Mucosa of rectum (tissue), 2 donors: ENCODE measurements around the gene GAS6.
"Not testable (repeated sequence)": the region's sequence is repeated elsewhere in the genome, so short reads cannot be mapped to it uniquely, and the experiment has no call there.

Experiments used
- H3K27ac ChIP-seq, 2 donors: one replicate each; pipeline ENCODE4 v1.7.0; 2013; ENCODE audit warnings: inconsistent platforms in 2 of 2, low read depth in 2 of 2, low read length in 2 of 2
- H3K27me3 ChIP-seq, 2 donors: one replicate each; pipeline ENCODE4 v1.7.0; 2013; ENCODE audit warnings: low read length in 2 of 2; ENCODE audit not compliant: control insufficient read depth in 2 of 2, insufficient read depth in 2 of 2
- H3K36me3 ChIP-seq, 2 donors: one replicate each; pipeline ENCODE4 v1.7.0; 2013; ENCODE audit warnings: low read length in 2 of 2; ENCODE audit not compliant: control insufficient read depth in 2 of 2, insufficient read depth in 2 of 2
- H3K4me1 ChIP-seq, 2 donors: one replicate each; pipeline ENCODE4 v1.7.0; 2013; ENCODE audit warnings: low read length in 2 of 2, mild to moderate bottlenecking in 1 of 2; ENCODE audit not compliant: control insufficient read depth in 2 of 2, insufficient read depth in 2 of 2
- H3K4me3 ChIP-seq, 2 donors: one replicate each; pipeline ENCODE4 v1.7.0; 2013; ENCODE audit warnings: low read length in 2 of 2
- H3K9ac ChIP-seq, 2 donors: one replicate each; pipeline ENCODE4 v1.7.0; 2013; ENCODE audit warnings: low read length in 2 of 2, low read depth in 1 of 2, mild to moderate bottlenecking in 1 of 2
- H3K9me3 ChIP-seq, 2 donors: one replicate each; pipeline ENCODE4 v1.7.0; 2013; ENCODE audit warnings: low read length in 2 of 2; ENCODE audit not compliant: control insufficient read depth in 2 of 2
- donor health status: healthy.
- donor health status: Normal muscosa, but diverticular disease.

Gene GAS6

DNA sequence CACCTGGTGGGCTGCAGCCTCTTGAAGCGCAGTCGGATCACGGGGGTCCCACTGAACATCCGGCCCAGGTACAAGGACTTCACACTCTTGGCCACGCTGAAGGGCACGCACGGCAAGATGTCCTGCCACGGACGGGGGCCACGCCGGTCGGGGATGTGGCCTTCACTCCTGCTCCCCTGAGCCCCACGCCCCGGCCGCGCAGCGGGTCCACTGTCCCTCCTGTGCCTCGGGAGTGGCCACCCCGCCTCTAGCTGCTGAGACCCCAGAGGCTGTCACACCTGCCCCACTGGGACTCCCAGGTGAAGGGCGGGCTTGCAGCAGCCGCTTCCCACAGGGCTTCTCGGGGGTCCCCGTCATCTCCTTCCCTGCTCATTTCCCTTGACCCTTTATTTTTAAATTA is 31.2 kb downstream of the GAS6 start:
- Histone ChIP-seq H3K36me3 (peaks cover 25 to 30% of the 10 kb centered on the region in 2 donors), H3K9ac (no peak overlapping the region), H3K9me3 (no peaks in the 10 kb centered on the region), H3K4me3 (no peak overlapping the region), H3K27me3 (no peaks in the 10 kb centered on the region), H3K4me1 (peaks cover 6 to 9% of the 10 kb centered on the region in 2 donors), H3K27ac (no peak overlapping the region)

DNA sequence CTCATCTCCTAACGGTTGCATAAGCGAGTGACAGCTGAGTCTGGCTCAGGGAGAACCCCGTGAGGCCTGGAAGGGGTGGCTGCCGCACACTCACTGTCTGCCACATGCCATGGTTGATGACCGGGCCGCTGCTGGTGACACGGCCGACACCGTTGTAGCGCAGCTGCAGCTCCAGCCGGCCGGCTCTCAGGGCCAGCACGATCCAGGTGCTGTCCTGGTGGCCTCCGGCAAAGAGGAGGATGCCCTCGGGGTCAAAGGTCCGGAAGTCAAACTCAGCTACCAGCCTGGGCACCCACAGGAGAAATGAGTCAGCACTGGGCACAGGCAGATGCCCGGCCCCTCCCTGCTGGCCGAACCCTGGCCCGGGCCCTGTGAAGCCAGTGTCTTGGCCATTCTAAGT is 31.7 kb downstream of the GAS6 start:
- H3K9me3 ChIP-seq, result no peaks in the 10 kb centered on the region
- no peak overlapping the region for H3K27ac ChIP-seq
- no peak overlapping the region for H3K4me3 ChIP-seq
- peaks cover 3 to 4% of the 10 kb centered on the region in 2 donors for H3K4me1 ChIP-seq
- no peaks in the 10 kb centered on the region for H3K27me3 ChIP-seq
- H3K9ac ChIP-seq, result no peak overlapping the region
- peaks cover 29 to 34% of the 10 kb centered on the region in 2 donors for H3K36me3 ChIP-seq

DNA sequence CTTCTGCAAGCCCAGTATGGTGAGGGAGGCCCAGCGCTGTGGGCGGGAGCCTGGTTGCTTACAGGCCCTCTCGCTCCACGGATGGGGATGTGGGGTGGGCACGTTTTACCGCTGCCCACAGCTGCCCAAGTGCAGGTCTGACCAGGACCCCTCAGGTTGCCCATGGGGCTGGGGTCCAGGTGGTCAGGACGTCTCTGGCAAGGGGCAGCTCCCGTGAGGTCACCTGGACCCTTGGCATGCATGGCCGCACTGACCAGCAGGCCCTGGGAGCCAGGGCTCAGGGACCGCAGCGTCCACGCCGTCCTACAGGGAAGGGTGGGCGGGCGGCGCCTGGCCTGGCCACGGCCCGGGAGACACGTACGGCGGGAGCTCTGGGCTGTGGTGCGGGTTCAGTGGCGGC is 32.8 kb downstream of the GAS6 start:
- Histone ChIP-seq H3K9me3 (no peaks in the 10 kb centered on the region), H3K36me3 (peaks cover 36 to 37% of the 10 kb centered on the region in 2 donors), H3K4me3 (no peak overlapping the region), H3K9ac (no peak overlapping the region), H3K27me3 (no peaks in the 10 kb centered on the region), H3K4me1 (no peaks in the 10 kb centered on the region), H3K27ac (no peak overlapping the region)

DNA sequence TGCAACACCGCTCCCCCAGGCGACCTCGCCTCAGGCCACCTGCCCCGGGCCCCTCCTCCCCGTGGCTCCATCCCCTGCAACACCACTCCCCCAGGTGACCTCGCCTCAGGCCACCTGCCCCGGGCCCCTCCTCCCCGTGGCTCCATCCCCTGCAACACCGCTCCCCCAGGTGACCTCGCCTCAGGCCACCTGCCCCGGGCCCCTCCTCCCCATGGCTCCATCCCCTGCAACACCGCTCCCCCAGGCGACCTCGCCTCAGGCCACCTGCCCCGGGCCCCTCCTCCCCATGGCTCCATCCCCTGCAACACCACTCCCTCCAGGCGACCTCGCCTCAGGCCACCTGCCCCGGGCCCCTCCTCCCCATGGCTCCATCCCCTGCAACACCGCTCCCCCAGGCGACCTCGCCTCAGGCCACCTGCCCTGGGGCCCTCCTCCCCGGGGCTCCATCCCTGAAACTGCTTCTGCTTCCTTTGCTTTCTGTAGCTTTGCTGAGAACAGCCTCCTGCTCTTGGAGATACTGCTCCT is 33.4 kb downstream of the GAS6 start:
- not testable (repeated sequence) for H3K9ac ChIP-seq, H3K4me1 ChIP-seq, H3K27ac ChIP-seq, H3K4me3 ChIP-seq, H3K27me3 ChIP-seq, H3K9me3 ChIP-seq
- peaks cover 36 to 38% of the 10 kb centered on the region in 2 donors for H3K36me3 ChIP-seq

DNA sequence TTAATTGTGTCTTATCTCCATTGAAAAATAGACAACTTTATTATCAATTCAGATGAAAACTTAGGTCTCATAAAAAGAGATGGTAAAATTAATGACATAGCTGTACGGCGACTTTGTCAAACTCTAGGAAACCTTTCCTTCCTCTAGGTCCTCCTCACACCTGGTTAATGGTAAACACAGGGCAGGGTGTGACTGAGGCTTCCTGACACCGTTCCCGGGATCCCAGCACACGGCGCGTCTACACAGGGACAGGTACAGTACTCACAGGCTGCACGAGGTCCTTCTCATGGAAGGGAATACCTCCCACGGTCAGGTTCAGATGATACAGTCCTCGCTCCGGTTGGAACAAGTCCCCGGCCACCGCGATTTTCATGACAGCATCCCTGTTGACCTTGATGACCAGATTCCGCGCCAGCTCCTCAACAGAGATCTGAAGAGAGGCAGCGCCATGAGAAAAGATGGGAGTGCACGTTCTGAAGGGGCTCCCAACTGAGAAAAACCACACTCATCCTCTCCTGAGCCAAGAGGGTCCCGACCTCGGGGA is 35.5 kb downstream of the GAS6 start:
- Histone ChIP-seq H3K9me3 (no peaks in the 10 kb centered on the region), H3K4me3 (no peak overlapping the region), H3K9ac (no peak overlapping the region), H3K27ac (no peak overlapping the region), H3K27me3 (no peaks in the 10 kb centered on the region), H3K4me1 (no peaks in the 10 kb centered on the region), H3K36me3 (peaks cover 28 to 31% of the 10 kb centered on the region in 2 donors)

DNA sequence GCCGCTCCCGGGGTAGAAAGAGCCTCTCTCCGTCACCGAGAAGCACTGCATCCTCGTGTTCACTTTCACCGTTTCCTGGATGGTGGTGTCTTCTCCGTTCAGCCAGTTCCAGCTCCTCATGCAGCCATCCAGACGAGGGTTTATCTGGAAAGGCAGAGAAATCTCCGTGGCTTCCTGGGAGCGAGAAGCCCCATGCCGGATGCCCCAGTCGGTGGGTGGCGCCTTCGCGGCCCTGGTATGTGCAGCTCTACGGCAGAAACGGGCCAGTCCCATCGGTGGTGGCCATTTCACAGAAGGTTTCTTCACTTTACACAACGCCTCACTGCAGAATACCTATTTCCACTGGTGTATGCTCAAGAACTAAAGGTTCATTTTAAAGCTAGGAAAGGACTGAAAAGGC is 36.9 kb downstream of the GAS6 start:
- H3K4me3 ChIP-seq, result no peak overlapping the region
- no peak overlapping the region for H3K9ac ChIP-seq
- peaks cover 21 to 33% of the 10 kb centered on the region in 2 donors for H3K36me3 ChIP-seq
- H3K4me1 ChIP-seq, result no peaks in the 10 kb centered on the region
- H3K27me3 ChIP-seq, result no peaks in the 10 kb centered on the region
- no peak overlapping the region for H3K27ac ChIP-seq
- H3K9me3 ChIP-seq, result no peaks in the 10 kb centered on the region

DNA sequence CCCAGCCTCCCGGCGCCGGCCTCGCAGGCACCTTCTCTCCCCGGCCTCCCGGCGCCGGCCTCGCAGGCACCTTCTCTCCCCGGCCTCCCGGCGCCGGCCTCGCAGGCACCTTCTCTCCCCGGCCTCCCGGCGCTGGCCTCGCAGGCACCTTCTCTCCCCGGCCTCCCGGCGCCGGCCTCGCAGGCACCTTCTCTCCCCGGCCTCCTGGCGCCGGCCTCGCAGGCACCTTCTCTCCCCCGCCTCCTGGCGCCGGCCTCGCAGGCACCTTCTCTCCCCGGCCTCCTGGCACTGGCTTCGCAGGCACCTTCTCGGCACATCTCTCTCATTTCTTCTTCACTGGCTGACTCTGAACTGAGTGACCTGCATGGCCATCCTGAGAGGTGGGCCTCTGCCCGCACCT is 37.4 kb downstream of the GAS6 start:
- peaks cover 24 to 36% of the 10 kb centered on the region in 2 donors for H3K36me3 ChIP-seq
- H3K4me3 ChIP-seq, H3K27ac ChIP-seq, H3K9ac ChIP-seq, H3K4me1 ChIP-seq, H3K27me3 ChIP-seq, H3K9me3 ChIP-seq: not testable (repeated sequence)

DNA sequence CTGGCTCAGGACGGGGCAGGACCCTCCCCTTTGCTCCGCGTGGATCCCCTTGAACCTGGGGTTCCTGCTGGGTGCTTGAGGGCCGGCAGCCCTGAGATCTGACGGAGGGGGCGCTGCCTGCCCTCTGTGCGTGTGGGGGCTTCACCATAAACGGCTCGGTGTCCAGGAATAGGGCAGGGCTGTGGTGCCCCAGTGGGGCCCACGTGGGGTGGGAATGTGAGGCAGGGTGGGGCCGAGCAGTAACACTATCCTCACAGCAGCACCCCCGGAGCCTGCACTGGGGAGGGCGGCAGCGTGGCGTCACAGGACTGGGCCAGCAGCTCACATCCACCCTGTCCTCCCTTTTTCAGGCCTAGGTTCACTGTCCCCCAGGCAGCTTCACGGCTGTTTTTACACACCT is 38.0 kb downstream of the GAS6 start:
- H3K4me3 ChIP-seq, result no peak overlapping the region
- H3K4me1 ChIP-seq, result peaks cover 2 to 5% of the 10 kb centered on the region in 2 donors
- no peaks in the 10 kb centered on the region for H3K27me3 ChIP-seq
- no peak overlapping the region for H3K9ac ChIP-seq
- H3K36me3 ChIP-seq, result peaks cover 26 to 36% of the 10 kb centered on the region in 2 donors
- H3K9me3 ChIP-seq, result no peaks in the 10 kb centered on the region
- H3K27ac ChIP-seq, result no peak overlapping the region

DNA sequence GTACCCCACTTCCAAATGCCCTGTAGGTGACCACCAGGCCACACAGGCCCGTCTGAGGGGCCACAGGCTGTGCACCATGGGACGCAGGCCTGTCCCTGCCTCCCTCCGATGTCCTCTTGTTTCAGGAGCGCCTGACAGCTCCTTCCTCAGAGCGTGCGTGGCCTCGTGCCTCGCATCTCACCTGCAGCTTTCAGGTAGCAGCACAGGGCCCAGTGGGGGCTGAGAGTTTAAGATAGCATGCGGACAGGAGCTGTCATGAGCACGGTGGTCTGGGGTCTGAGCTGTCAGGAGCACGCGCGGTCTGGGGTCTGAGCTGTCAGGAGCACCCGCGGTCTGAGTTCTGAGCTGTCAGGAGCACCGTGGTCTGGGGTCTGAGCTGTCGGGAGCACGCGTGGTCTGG is 40.1 kb downstream of the GAS6 start:
- Histone ChIP-seq H3K9me3 (no peaks in the 10 kb centered on the region), H3K4me3 (no peak overlapping the region), H3K36me3 (peaks cover 24 to 36% of the 10 kb centered on the region in 2 donors), H3K4me1 (peaks cover 2 to 5% of the 10 kb centered on the region in 2 donors), H3K27me3 (no peaks in the 10 kb centered on the region), H3K27ac (no peak overlapping the region), H3K9ac (no peak overlapping the region)

DNA sequence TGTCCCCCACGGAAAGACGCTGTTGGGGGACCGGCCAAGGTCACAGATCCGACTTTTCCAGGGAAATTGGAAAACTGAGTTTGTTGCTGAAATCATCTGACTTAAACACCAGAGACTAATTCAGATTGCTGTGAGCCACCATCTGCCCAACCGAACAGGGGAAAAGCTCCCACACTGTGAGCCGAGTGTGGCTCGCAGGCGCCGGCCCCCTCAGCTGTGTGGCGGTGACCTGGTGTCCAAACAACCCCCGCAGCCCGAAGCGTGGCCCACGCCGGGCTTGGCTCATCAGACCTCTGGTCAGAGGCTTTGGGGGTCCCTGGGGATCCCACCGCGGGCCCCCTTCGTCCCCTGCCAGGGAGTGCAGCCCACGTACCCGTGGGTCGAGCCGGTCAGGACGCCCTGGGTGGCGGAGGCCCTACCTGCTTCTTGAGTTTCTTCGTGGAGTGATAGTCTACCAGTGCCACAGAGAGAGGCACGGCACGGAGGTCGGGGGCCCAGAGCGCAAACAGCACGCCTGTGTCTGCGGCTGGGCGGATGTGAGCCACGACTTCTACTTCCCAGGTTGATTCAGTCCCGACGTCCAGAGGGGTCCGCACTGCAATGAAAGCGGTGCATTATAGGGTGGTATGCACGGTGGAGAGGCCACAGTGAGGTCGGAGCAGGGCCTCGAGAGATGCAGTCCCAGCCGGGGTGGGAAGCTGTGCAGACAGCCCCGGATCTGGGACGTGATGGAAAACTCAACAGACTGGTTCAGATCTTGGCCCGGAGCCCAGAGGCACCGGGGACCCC is 40.7 kb downstream of the GAS6 start:
- Histone ChIP-seq H3K4me3 (no peak overlapping the region), H3K27ac (no peak overlapping the region), H3K9me3 (no peaks in the 10 kb centered on the region), H3K4me1 (peaks cover 2 to 5% of the 10 kb centered on the region in 2 donors), H3K9ac (no peak overlapping the region), H3K27me3 (no peaks in the 10 kb centered on the region), H3K36me3 (peaks cover 20 to 30% of the 10 kb centered on the region in 2 donors)
